Skin epidermis (tissue), 12 donors: Measurements from ENCODE around the gene DGCR6.
"Not testable (repeated sequence)": the region's sequence is repeated elsewhere in the genome, so short reads cannot be mapped to it uniquely, and the experiment has no call there.

ENCODE experiments used
- H3K27ac ChIP-seq, 21 experiments: fragments of 200-600 bp; sonication (generic) in 11 of 21; one replicate each; pipeline ENCODE4 v1.5.0; 2020; ENCODE audit warnings: mild to moderate bottlenecking in 3 of 21, inconsistent platforms in 2 of 21, moderate library complexity in 2 of 21
- H3K4me3 ChIP-seq, 7 experiments: fragments of 200-600 bp; sonication (generic) in 2 of 7; one replicate each; pipeline ENCODE4 v1.5.0; 2020; ENCODE audit warnings: inconsistent platforms in 2 of 7, mild to moderate bottlenecking in 2 of 7, moderate library complexity in 1 of 7

DGCR6 gene

GRCh38 chr22:18958738-18959137 is 52.6 kb downstream of the DGCR6 start:
- not testable (repeated sequence) for H3K27ac ChIP-seq, H3K4me3 ChIP-seq

- not testable (repeated sequence) for H3K4me3 ChIP-seq, H3K27ac ChIP-seq
Observed at GRCh38 chr22:18959266-18959665, 53.1 kb downstream of the DGCR6 start.

GRCh38 chr22:18959741-18960140 is 53.6 kb downstream of the DGCR6 start:
- H3K4me3 ChIP-seq, H3K27ac ChIP-seq: not testable (repeated sequence)

- not testable (repeated sequence) for H3K4me3 ChIP-seq
Observed at GRCh38 chr22:18960166-18960820, 54.2 kb downstream of the DGCR6 start.

GRCh38 chr22:18961201-18961600 is 55.1 kb downstream of the DGCR6 start:
- H3K27ac ChIP-seq, H3K4me3 ChIP-seq: not testable (repeated sequence)

More at GRCh38 chr22:18960166-18960820, 54.2 kb downstream of the DGCR6 start:
- H3K27ac ChIP-seq, result not testable (repeated sequence)
